ENCODE measurements around the gene SUMO4. TPM values are rescaled to one million over a fixed set of nuclear protein-coding genes. Genes with fewer than 3 reads are reported as not detected.

SUMO4 gene
- total RNA-seq, 1 donor from 2014 or later = 2.4 TPM

DNA sequence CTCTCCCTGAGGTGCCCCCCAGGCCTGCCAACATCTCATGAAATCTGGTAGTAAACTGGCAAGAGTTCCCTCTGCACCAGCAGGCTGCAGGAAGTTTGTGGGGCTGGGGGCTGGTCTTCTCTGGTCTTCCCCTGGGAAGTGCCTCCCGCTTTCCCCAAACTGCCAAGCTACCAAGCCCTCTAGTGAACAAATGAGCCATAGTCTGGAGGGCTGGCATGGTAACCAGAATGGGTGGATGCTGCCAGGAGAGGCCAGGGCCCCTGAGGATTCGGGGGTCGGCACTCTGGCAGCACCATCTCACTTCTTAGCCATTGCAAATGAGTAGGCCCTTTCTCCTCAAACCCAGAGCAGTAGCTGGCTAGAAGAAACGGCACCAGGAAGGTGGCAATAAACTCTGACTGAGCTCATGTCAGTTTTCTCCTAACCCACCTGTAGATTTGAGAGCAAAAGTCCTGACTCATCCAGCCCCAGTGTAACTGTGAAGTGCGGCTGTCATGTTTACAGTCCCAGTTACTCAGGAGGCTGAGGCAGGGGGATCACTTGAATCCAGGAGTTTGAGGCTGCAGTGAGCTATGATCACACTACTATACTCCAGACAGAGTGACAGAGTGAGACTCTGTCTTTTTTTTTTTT is 48.9 kb downstream of the SUMO4 start:
- no peak overlapping the region for H3K27ac Mint-ChIP-seq (ENCODE audit: unreplicated experiment)
- no peaks in the 10 kb centered on the region for H3K9me3 Mint-ChIP-seq
- no peak for DNase-seq (ENCODE audit: low read depth, low spot score)
- TF ChIP-seq, protein P1, sequence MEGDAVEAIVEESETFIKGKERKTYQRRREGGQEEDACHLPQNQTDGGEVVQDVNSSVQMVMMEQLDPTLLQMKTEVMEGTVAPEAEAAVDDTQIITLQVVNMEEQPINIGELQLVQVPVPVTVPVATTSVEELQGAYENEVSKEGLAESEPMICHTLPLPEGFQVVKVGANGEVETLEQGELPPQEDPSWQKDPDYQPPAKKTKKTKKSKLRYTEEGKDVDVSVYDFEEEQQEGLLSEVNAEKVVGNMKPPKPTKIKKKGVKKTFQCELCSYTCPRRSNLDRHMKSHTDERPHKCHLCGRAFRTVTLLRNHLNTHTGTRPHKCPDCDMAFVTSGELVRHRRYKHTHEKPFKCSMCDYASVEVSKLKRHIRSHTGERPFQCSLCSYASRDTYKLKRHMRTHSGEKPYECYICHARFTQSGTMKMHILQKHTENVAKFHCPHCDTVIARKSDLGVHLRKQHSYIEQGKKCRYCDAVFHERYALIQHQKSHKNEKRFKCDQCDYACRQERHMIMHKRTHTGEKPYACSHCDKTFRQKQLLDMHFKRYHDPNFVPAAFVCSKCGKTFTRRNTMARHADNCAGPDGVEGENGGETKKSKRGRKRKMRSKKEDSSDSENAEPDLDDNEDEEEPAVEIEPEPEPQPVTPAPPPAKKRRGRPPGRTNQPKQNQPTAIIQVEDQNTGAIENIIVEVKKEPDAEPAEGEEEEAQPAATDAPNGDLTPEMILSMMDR (conservative IDR thresholded peaks at IDR 0.05) = no peak
- H3K4me3 Mint-ChIP-seq = no peak overlapping the region
- no peaks in the 10 kb centered on the region for H3K4me1 Mint-ChIP-seq
- H3K27me3 Mint-ChIP-seq (ENCODE audit: low read depth) = peaks cover 37% of the 10 kb centered on the region
- no peaks in the 10 kb centered on the region for H3K36me3 Mint-ChIP-seq (ENCODE audit: low read depth)

DNA sequence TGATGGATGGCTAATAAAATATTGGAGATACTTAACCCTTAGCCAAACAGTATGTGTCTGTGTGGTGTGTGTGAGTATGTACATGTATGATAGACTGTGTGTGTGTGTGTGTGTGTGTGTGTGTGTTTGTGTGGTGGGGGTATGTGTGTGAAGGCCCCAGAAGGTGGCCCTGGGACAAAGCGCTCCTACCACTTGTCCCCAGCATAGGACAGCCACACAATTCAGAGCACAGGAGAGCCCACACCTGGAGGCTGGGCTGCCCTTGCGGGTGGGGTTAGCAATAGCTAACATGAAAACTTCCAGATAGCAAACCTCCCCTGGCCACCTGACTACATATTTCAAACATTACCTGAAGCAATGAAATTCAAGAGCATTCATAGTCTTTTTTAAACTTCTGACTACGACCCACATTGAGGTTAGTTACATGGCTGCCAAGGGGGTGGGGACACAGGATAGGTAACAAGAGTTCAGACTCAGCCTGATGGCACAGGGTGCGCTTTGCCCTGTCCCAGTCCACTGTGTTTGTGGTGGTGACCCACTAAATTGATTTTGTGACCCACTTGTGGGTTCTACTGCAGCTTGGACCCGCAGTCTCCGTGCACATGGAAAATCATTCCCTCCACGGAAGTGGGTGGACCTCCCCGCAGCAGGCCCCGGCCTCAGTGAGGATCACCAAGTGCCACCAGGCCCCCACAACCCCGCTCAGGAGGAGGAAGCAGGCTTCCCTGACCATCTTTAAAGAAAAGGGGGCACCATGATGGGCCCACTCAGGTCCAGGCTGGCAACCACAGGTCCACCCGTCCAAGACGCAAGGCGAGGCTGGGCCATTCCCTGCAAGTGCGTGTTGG is 50.0 kb downstream of the SUMO4 start:
- H3K4me3 Mint-ChIP-seq = peak overlapping the region; percentile 75
- peak overlapping the region; percentile 62 for H3K27ac Mint-ChIP-seq (ENCODE audit: unreplicated experiment)

More for the DNA sequence above, 50.0 kb downstream of the SUMO4 start:
- Mint-ChIP-seq H3K27me3 (ENCODE audit: low read depth) (peaks cover 37% of the 10 kb centered on the region), H3K4me1 (no peaks in the 10 kb centered on the region), H3K36me3 (ENCODE audit: low read depth) (no peaks in the 10 kb centered on the region), H3K9me3 (no peaks in the 10 kb centered on the region)
- TF ChIP-seq, protein P1 (conservative IDR thresholded peaks at IDR 0.05) = no peak
- no peak for DNase-seq (ENCODE audit: low read depth, low spot score)

Other genes with a start within 250 kb of the SUMO4 start
- gene TAB2, start 82.5 kb upstream of the SUMO4 start, total RNA-seq = 45.1 and 45.2 TPM in 2 replicates
- 0.14 and 0.16 TPM in 2 replicates for gene ZC3H12D, start 84.8 kb downstream of the SUMO4 start, total RNA-seq
- 39.5 and 39.9 TPM in 2 replicates for gene PPIL4, start 145.8 kb downstream of the SUMO4 start, total RNA-seq
- 18.5 and 20.3 TPM in 2 replicates for gene GINM1, start 166.1 kb downstream of the SUMO4 start, total RNA-seq
- 15.0 and 15.5 TPM in 2 replicates for gene KATNA1, start 248.5 kb downstream of the SUMO4 start, total RNA-seq